ENCODE results near the gene TAX1BP1. TPM values are rescaled to one million over a fixed set of nuclear protein-coding genes. Genes with fewer than 3 reads are reported as not detected.

The TAX1BP1 gene
- total RNA-seq, 1 donor from 2014 or later: 88.6 TPM

GRCh38 chr7:27745064-27745583, 5.2 kb downstream of the TAX1BP1 start:
- H3K27ac Mint-ChIP-seq: no peak overlapping the region
- H3K27me3 Mint-ChIP-seq (ENCODE audit: insufficient read depth): no peaks in the 10 kb centered on the region
- no peaks in the 10 kb centered on the region for H3K9me3 Mint-ChIP-seq
- intact Hi-C loops (cut with micrococcal nuclease): loop anchor here (5.0 to 10.0 kb wide), 2 partner anchors 177 to 410 kb away; no protein-coding TSS in a partner anchor
- DNase-seq (ENCODE audit: low spot score): no peak
- peaks cover 14% of the 10 kb centered on the region for H3K36me3 Mint-ChIP-seq (ENCODE audit: low read depth)
- no peak overlapping the region for H3K4me3 Mint-ChIP-seq
- H3K4me1 Mint-ChIP-seq (ENCODE audit: low read depth): peaks cover 39% of the 10 kb centered on the region

DNA sequence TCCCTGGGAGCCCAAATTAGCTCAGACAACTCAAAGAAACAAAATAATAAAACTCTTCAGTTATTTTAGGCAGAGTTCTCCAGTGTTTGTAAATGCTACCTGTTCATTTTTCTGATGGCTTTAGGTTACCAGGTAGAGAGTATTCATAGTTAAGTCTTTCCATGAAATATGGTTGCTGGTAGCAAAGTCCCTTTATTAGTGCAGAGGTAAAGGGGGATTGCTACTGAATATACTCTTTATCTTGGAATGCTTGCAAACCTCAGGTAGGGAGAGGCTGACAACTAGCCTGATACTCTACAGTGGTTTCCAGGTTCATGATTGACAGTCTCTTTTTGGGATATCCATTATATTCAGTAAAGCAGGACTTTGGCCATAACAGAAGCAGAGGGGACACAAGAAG, 6.5 kb downstream of the TAX1BP1 start:
- Mint-ChIP-seq H3K4me1 (ENCODE audit: low read depth) (peaks cover 29% of the 10 kb centered on the region), H3K27me3 (ENCODE audit: insufficient read depth) (no peaks in the 10 kb centered on the region), H3K9me3 (no peaks in the 10 kb centered on the region), H3K36me3 (ENCODE audit: low read depth) (peaks cover 15% of the 10 kb centered on the region), H3K4me3 (no peak overlapping the region), H3K27ac (peak overlapping the region; percentile 31)
- no peak for DNase-seq (ENCODE audit: low spot score)
- intact Hi-C loops (cut with micrococcal nuclease): loop anchor here (5.0 to 10.0 kb wide), 2 partner anchors 176 to 408 kb away; no protein-coding TSS in a partner anchor

- intact Hi-C loops (cut with micrococcal nuclease): loop anchor here (5.0 to 10.0 kb wide), 2 partner anchors 175 to 408 kb away; no protein-coding TSS in a partner anchor
- H3K27ac Mint-ChIP-seq: no peak overlapping the region
- H3K4me1 Mint-ChIP-seq (ENCODE audit: low read depth): peaks cover 26% of the 10 kb centered on the region
- H3K27me3 Mint-ChIP-seq (ENCODE audit: insufficient read depth): no peaks in the 10 kb centered on the region
- H3K9me3 Mint-ChIP-seq: no peaks in the 10 kb centered on the region
- peaks cover 18% of the 10 kb centered on the region for H3K36me3 Mint-ChIP-seq (ENCODE audit: low read depth)
- no peak for DNase-seq (ENCODE audit: low spot score)
- no peak overlapping the region for H3K4me3 Mint-ChIP-seq
Observed at GRCh38 chr7:27746978-27747377, 7.0 kb downstream of the TAX1BP1 start.

- Mint-ChIP-seq H3K36me3 (ENCODE audit: low read depth) (peaks cover 19% of the 10 kb centered on the region), H3K4me3 (no peak overlapping the region), H3K27me3 (ENCODE audit: insufficient read depth) (no peaks in the 10 kb centered on the region), H3K4me1 (ENCODE audit: low read depth) (peaks cover 18% of the 10 kb centered on the region), H3K27ac (no peak overlapping the region), H3K9me3 (no peaks in the 10 kb centered on the region)
- DNase-seq (ENCODE audit: low spot score): no peak
- intact Hi-C loops (cut with micrococcal nuclease): loop anchor here (5.0 to 10.0 kb wide), 2 partner anchors 175 to 407 kb away; no protein-coding TSS in a partner anchor
Observed at GRCh38 chr7:27747589-27748368, 7.8 kb downstream of the TAX1BP1 start.

- DNase-seq (ENCODE audit: low spot score): no peak
- Mint-ChIP-seq H3K27me3 (ENCODE audit: insufficient read depth) (no peaks in the 10 kb centered on the region), H3K36me3 (ENCODE audit: low read depth) (peaks cover 22% of the 10 kb centered on the region), H3K4me3 (no peak overlapping the region), H3K27ac (no peak overlapping the region), H3K9me3 (no peaks in the 10 kb centered on the region), H3K4me1 (ENCODE audit: low read depth) (peaks cover 4% of the 10 kb centered on the region)
- intact Hi-C loops (cut with micrococcal nuclease): no loop called here
Observed at GRCh38 chr7:27750316-27750715, 10.4 kb downstream of the TAX1BP1 start.

- no peak for DNase-seq (ENCODE audit: low spot score)
- Mint-ChIP-seq H3K4me1 (ENCODE audit: low read depth) (no peaks in the 10 kb centered on the region), H3K36me3 (ENCODE audit: low read depth) (peaks cover 25% of the 10 kb centered on the region), H3K4me3 (no peak overlapping the region), H3K27ac (no peak overlapping the region), H3K9me3 (no peaks in the 10 kb centered on the region), H3K27me3 (ENCODE audit: insufficient read depth) (no peaks in the 10 kb centered on the region)
- intact Hi-C loops (cut with micrococcal nuclease): no loop called here
Observed at GRCh38 chr7:27751888-27752660, 12.1 kb downstream of the TAX1BP1 start.

DNA sequence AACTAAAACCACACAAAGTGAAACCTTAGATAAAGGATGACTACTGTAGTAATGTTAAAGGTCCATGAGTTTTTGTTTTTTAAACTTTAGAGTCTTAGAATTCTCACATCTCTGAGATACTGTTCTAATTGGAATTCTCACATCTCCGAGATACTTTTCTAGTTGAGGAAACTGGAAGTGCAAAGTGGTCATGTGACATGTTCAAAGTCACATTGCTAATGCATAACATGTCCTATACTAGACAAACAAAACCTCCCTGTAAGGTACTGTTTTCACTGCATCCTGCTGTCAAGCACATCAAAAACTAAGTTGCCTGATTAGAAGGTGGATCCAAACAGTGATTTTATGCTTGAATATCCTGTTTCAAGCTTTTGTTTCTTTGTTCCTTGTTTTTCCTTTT, 13.9 kb downstream of the TAX1BP1 start:
- no peak for DNase-seq (ENCODE audit: low spot score)
- no peaks in the 10 kb centered on the region for H3K27me3 Mint-ChIP-seq (ENCODE audit: insufficient read depth)
- no peaks in the 10 kb centered on the region for H3K9me3 Mint-ChIP-seq
- peaks cover 34% of the 10 kb centered on the region for H3K36me3 Mint-ChIP-seq (ENCODE audit: low read depth)
- H3K4me3 Mint-ChIP-seq: no peak overlapping the region
- H3K4me1 Mint-ChIP-seq (ENCODE audit: low read depth): no peaks in the 10 kb centered on the region
- H3K27ac Mint-ChIP-seq: no peak overlapping the region
- intact Hi-C loops (cut with micrococcal nuclease): no loop called here

DNA sequence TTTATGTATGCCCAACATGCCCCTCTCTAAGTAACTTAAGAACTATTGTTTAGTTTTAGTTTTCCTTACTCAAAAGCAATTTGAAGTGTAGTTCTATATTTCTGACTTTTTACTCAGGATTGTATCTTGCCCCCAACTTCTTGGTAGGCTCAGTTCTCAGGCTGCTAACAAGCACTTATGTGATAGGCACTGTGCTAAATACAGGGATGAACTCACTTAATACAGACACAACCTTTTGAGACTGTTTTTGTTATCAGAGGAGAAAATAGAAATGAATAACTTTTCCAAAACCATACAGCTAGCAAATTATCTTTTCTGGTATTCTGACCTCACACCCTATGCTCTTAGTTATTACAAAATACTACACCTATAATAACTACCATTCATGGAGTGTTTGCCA, 16.3 kb downstream of the TAX1BP1 start:
- Mint-ChIP-seq H3K27me3 (ENCODE audit: insufficient read depth) (no peaks in the 10 kb centered on the region), H3K27ac (no peak overlapping the region), H3K4me1 (ENCODE audit: low read depth) (peaks cover 2% of the 10 kb centered on the region), H3K9me3 (no peaks in the 10 kb centered on the region), H3K4me3 (no peak overlapping the region), H3K36me3 (ENCODE audit: low read depth) (peaks cover 30% of the 10 kb centered on the region)
- DNase-seq (ENCODE audit: low spot score): no peak
- intact Hi-C loops (cut with micrococcal nuclease): no loop called here

- Mint-ChIP-seq H3K36me3 (ENCODE audit: low read depth) (peaks cover 25% of the 10 kb centered on the region), H3K27ac (no peak overlapping the region), H3K4me1 (ENCODE audit: low read depth) (peaks cover 13% of the 10 kb centered on the region), H3K27me3 (ENCODE audit: insufficient read depth) (no peaks in the 10 kb centered on the region), H3K9me3 (no peaks in the 10 kb centered on the region), H3K4me3 (no peak overlapping the region)
- DNase-seq (ENCODE audit: low spot score): no peak
- intact Hi-C loops (cut with micrococcal nuclease): no loop called here
Observed at GRCh38 chr7:27759491-27759890, 19.5 kb downstream of the TAX1BP1 start.

- no peak for DNase-seq (ENCODE audit: low spot score)
- Mint-ChIP-seq H3K27me3 (ENCODE audit: insufficient read depth) (no peaks in the 10 kb centered on the region), H3K9me3 (no peaks in the 10 kb centered on the region), H3K4me1 (ENCODE audit: low read depth) (peaks cover 13% of the 10 kb centered on the region), H3K36me3 (ENCODE audit: low read depth) (peaks cover 27% of the 10 kb centered on the region), H3K27ac (no peak overlapping the region), H3K4me3 (no peak overlapping the region)
- intact Hi-C loops (cut with micrococcal nuclease): no loop called here
Observed at GRCh38 chr7:27762062-27762461, 22.1 kb downstream of the TAX1BP1 start.

GRCh38 chr7:27763983-27764508, 24.1 kb downstream of the TAX1BP1 start:
- intact Hi-C loops (cut with micrococcal nuclease): loop anchor here (2.0 kb wide), 2 partner anchors 15 to 23 kb away; partner anchors contain the start of gene TAX1BP1
- DNase-seq (ENCODE audit: low spot score): no peak
- Mint-ChIP-seq H3K4me3 (no peak overlapping the region), H3K4me1 (ENCODE audit: low read depth) (peaks cover 13% of the 10 kb centered on the region), H3K9me3 (no peaks in the 10 kb centered on the region), H3K27me3 (ENCODE audit: insufficient read depth) (no peaks in the 10 kb centered on the region), H3K36me3 (ENCODE audit: low read depth) (peaks cover 20% of the 10 kb centered on the region), H3K27ac (no peak overlapping the region)

- peaks cover 13% of the 10 kb centered on the region for H3K4me1 Mint-ChIP-seq (ENCODE audit: low read depth)
- H3K27ac Mint-ChIP-seq: no peak overlapping the region
- peaks cover 21% of the 10 kb centered on the region for H3K36me3 Mint-ChIP-seq (ENCODE audit: low read depth)
- no peak for DNase-seq (ENCODE audit: low spot score)
- intact Hi-C loops (cut with micrococcal nuclease): loop anchor here (2.0 kb wide), 2 partner anchors 13 to 25 kb away; partner anchors contain the start of gene TAX1BP1
- H3K27me3 Mint-ChIP-seq (ENCODE audit: insufficient read depth): no peaks in the 10 kb centered on the region
- H3K4me3 Mint-ChIP-seq: no peak overlapping the region
- no peaks in the 10 kb centered on the region for H3K9me3 Mint-ChIP-seq
Observed at GRCh38 chr7:27765841-27766240, 25.9 kb downstream of the TAX1BP1 start.

All from activated T-helper 1 cell treated with anti-CD3 and anti-CD28 coated beads, Interleukin-12 subunit alpha, Interleukin-12 subunit beta, Interleukin-2, Interleukin-4 antibody, amounts not matched to agents 30 ng/mL and 10 ng/mL and 1 ng/mL, durations not matched to agents 14 hours and 24 hours and 36 hours (primary cell).